ENCODE measurements around the gene SETD7.

- no peak for TF ChIP-seq CTCF (IDR thresholded peaks at IDR 0.05; ENCODE audit: extremely low read depth in 1 of 2, insufficient read depth in 1 of 2, low read depth in 1 of 2, low read length in 2 of 2)
- TF ChIP-seq POLR2A (IDR thresholded peaks at IDR 0.05; ENCODE audit: low read depth, low read length) = peak; percentile 13
- TF ChIP-seq POLR2AphosphoS5 (IDR thresholded peaks at IDR 0.05; ENCODE audit: insufficient read depth, low read depth, low read length) = no peak
- no peak for TF ChIP-seq MAX (IDR thresholded peaks at IDR 0.05; ENCODE audit: insufficient read depth, insufficient read length)
- no peak for TF ChIP-seq GATA2 (IDR thresholded peaks at IDR 0.05; ENCODE audit: insufficient read depth, insufficient read length, low read depth, low read length)
- TF ChIP-seq EZH2 (IDR thresholded peaks at IDR 0.05; ENCODE audit: borderline replicate concordance, low read depth, low read length, severe bottlenecking) = no peak
These were observed 331 bp downstream of the SETD7 start for GRCh38 chr4:139555705-139556070.

All from endothelial cell of umbilical vein (primary cell).